HL-60 (cell line): Measurements from ENCODE around the gene NTF3.

Experiments
- CTCF ChIP-seq: IDR thresholded peaks from one replicate; pipeline ENCODE4 v1.5.1; 2011; ENCODE audit warnings: low read length, control low read depth, inconsistent platforms; ENCODE audit not compliant: insufficient read depth
- POLR2AphosphoS5 ChIP-seq: IDR thresholded peaks from 2 replicates; pipeline ENCODE4 v1.6.1; 2012; ENCODE audit warnings: low read depth
- TF ChIP-seq, protein P1 (sequence below): IDR thresholded peaks from 2 replicates; pipeline ENCODE4 v1.6.1; 2012; ENCODE audit warnings: low read depth; ENCODE audit not compliant: insufficient replicate concordance

DNA sequence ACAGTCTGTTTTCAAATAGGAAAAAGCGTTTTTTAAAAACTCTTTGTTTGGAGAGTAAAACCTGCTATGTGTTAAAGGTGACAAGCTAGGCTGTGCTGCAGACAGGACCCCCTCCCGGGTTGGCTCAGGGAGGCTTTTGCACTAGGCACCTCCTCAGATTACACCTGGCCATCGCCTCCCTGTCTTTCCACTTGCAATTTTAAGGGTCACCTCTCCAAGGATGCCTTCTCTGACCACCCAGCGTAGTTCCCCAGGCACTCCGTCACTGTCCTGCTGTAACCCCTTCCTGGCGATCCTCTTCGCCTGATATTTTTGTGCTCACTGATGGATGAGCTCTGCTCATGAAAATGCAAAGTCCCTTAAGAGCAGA lies 80.7 kb downstream of the NTF3 start:
- TF ChIP-seq POLR2AphosphoS5 (no peak), CTCF (no peak)
- TF ChIP-seq, protein P1, sequence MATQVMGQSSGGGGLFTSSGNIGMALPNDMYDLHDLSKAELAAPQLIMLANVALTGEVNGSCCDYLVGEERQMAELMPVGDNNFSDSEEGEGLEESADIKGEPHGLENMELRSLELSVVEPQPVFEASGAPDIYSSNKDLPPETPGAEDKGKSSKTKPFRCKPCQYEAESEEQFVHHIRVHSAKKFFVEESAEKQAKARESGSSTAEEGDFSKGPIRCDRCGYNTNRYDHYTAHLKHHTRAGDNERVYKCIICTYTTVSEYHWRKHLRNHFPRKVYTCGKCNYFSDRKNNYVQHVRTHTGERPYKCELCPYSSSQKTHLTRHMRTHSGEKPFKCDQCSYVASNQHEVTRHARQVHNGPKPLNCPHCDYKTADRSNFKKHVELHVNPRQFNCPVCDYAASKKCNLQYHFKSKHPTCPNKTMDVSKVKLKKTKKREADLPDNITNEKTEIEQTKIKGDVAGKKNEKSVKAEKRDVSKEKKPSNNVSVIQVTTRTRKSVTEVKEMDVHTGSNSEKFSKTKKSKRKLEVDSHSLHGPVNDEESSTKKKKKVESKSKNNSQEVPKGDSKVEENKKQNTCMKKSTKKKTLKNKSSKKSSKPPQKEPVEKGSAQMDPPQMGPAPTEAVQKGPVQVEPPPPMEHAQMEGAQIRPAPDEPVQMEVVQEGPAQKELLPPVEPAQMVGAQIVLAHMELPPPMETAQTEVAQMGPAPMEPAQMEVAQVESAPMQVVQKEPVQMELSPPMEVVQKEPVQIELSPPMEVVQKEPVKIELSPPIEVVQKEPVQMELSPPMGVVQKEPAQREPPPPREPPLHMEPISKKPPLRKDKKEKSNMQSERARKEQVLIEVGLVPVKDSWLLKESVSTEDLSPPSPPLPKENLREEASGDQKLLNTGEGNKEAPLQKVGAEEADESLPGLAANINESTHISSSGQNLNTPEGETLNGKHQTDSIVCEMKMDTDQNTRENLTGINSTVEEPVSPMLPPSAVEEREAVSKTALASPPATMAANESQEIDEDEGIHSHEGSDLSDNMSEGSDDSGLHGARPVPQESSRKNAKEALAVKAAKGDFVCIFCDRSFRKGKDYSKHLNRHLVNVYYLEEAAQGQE = no peak
